Esophagus muscularis mucosa (tissue), 4 donors: Measurements from ENCODE around the gene SOAT1. TPM values are rescaled to one million over a fixed set of nuclear protein-coding genes. Genes with fewer than 3 reads are reported as not detected.
A peak's percentile ranks its signal among the peaks of the same experiment; 100 is the strongest.

Source experiments
- DNase-seq: peaks from one replicate; pipeline ENCODE4 v3.0.0-alpha.2; 2017; ENCODE audit errors: extremely low spot score
- H3K27ac ChIP-seq, 4 donors: fragments of 200-600 bp; sonication (generic); replicated peaks in 1 of 4; 1 replicate in 3 of 4; 2 replicates in 1 of 4; pipeline ENCODE4 v1.5.1; 2016 to 2019; ENCODE audit warnings: mild to moderate bottlenecking in 1 of 4
- H3K27me3 ChIP-seq, 4 donors: fragments of 200-600 bp; sonication (generic); one replicate each; pipeline versions ENCODE4 v1.5.1 to v1.6.0; 2016 to 2019
- H3K36me3 ChIP-seq, 4 donors: fragments of 200-600 bp; sonication (generic); one replicate each; pipeline ENCODE4 v1.5.1; 2016 to 2019
- H3K4me1 ChIP-seq, 4 donors: fragments of 200-600 bp; sonication (generic); one replicate each; pipeline ENCODE4 v1.5.1; 2016 to 2019
- H3K4me3 ChIP-seq, 4 donors: fragments of 200-600 bp; sonication (generic); 1 replicate in 2 of 4; 2 replicates in 2 of 4; pipeline ENCODE4 v1.5.1; 2016 to 2019; ENCODE audit warnings: mild to moderate bottlenecking in 4 of 4, moderate library complexity in 1 of 4
- H3K9me3 ChIP-seq, 4 donors: fragments of 200-600 bp; sonication (generic); 1 replicate in 3 of 4; 2 replicates in 1 of 4; pipeline ENCODE4 v1.5.1; 2016 to 2019
- EP300 ChIP-seq: sonication (generic); formaldehyde crosslinking; IDR thresholded peaks from one replicate; pipeline ENCODE4 v1.6.1; 2017; ENCODE audit warnings: antibody characterized with exemption
- POLR2A ChIP-seq: fragments of 450-650 bp; IDR thresholded peaks from one replicate; pipeline ENCODE4 v1.6.1; 2017; ENCODE audit warnings: antibody characterized with exemption, moderate library complexity, mild to moderate bottlenecking, low read depth
- POLR2AphosphoS5 ChIP-seq, 2 donors: sonication (generic); formaldehyde crosslinking; IDR thresholded peaks; one replicate each; pipeline ENCODE4 v1.6.1; 2017; ENCODE audit warnings: antibody characterized with exemption in 2 of 2
- WGBS: methylation state at CpG from one replicate; pipeline ENCODE4 v1.1.5; 2018; 5-methylcytosine and 5-hydroxymethylcytosine counted together
- intact Hi-C: fragments of 100-400 bp; cut with DNase I; formaldehyde crosslinking; loops from one replicate; pipeline ENCODE4 v1.15.1; 2023
- total RNA-seq, 4 donors: library from RNA; depleted of rRNA; stranded (reverse); fragments of >200 nt; gene quantifications; one replicate each; pipeline versions ENCODE4 v1.1.0 to v1.2.1, GENCODE V29; 2016
- TF ChIP-seq, protein P1 (sequence below), 3 experiments: fragments of 200-600 bp in 2 of 3; fragments of 450-650 bp in 1 of 3; sonication (generic) in 2 of 3; IDR thresholded peaks; one replicate each; pipeline ENCODE4 v1.5.1; 2017 to 2019; ENCODE audit warnings: antibody characterized with exemption in 3 of 3, mild to moderate bottlenecking in 2 of 3, moderate library complexity in 1 of 3

The SOAT1 gene
- total RNA-seq, 4 donors from 2014 or later: 10.8 to 19.7 (median 13.2) TPM

- intact Hi-C loops: loop anchor here (2.0 to 10.0 kb wide), 4 partner anchors 75 to 289 kb away; partner anchors contain the start of gene SOAT1
- no peaks in the 10 kb centered on the region for H3K9me3 ChIP-seq
- no peak for DNase-seq
- WGBS: 2% methylated on average over 4 of the region's 4 CpGs
- H3K27me3 ChIP-seq: no peaks in the 10 kb centered on the region
- H3K27ac ChIP-seq: no peak overlapping the region
- peaks cover 3 to 13% (median 10%) of the 10 kb centered on the region in 4 donors for H3K4me1 ChIP-seq
- H3K36me3 ChIP-seq: no peaks in the 10 kb centered on the region
- no peak for TF ChIP-seq POLR2AphosphoS5 (IDR thresholded peaks at IDR 0.05)
- TF ChIP-seq, protein P1, sequence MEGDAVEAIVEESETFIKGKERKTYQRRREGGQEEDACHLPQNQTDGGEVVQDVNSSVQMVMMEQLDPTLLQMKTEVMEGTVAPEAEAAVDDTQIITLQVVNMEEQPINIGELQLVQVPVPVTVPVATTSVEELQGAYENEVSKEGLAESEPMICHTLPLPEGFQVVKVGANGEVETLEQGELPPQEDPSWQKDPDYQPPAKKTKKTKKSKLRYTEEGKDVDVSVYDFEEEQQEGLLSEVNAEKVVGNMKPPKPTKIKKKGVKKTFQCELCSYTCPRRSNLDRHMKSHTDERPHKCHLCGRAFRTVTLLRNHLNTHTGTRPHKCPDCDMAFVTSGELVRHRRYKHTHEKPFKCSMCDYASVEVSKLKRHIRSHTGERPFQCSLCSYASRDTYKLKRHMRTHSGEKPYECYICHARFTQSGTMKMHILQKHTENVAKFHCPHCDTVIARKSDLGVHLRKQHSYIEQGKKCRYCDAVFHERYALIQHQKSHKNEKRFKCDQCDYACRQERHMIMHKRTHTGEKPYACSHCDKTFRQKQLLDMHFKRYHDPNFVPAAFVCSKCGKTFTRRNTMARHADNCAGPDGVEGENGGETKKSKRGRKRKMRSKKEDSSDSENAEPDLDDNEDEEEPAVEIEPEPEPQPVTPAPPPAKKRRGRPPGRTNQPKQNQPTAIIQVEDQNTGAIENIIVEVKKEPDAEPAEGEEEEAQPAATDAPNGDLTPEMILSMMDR (IDR thresholded peaks at IDR 0.05): peak; percentile 78 to 81 (median 79)
- no peak overlapping the region for H3K4me3 ChIP-seq
Measured at GRCh38 chr1:179369751-179370341, 76.2 kb downstream of the SOAT1 start.

DNA sequence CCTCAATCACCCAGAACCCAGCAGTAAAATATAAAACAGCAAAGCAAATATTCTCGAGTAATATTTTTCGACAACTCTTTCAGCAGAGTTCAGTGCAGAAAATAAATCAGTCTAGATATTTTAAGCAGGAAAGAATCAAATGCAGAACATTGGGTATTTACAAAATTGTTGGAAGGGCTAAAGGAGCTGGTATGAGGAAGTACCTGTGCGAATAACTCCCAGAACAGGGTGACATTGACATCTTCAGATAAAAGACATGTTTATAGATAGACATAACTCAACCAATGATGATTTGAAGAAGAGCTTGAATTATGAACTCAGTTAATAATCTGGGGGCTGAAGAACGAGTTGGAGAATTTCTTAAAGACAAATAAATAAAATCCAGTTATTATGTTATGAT is 78.6 kb downstream of the SOAT1 start:
- Histone ChIP-seq H3K4me3 (no peak overlapping the region), H3K27ac (no peak overlapping the region), H3K9me3 (no peaks in the 10 kb centered on the region), H3K36me3 (no peaks in the 10 kb centered on the region), H3K4me1 (no peaks in the 10 kb centered on the region), H3K27me3 (no peaks in the 10 kb centered on the region)
- no peak for DNase-seq
- intact Hi-C loops: loop anchor here (5.0 kb wide), 1 partner anchor 125 kb away; no protein-coding TSS in a partner anchor
- TF ChIP-seq POLR2A (no peak), EP300 (no peak), POLR2AphosphoS5 (IDR thresholded peaks at IDR 0.05) (no peak)
- TF ChIP-seq, protein P1 (IDR thresholded peaks at IDR 0.05): no peak
- WGBS: 76% methylated on average over 4 of the region's 4 CpGs

GRCh38 chr1:179376223-179376622 is 82.6 kb downstream of the SOAT1 start:
- TF ChIP-seq POLR2A: no peak
- no peak for TF ChIP-seq POLR2AphosphoS5 (IDR thresholded peaks at IDR 0.05)
- TF ChIP-seq, protein P1 (IDR thresholded peaks at IDR 0.05): no peak
- TF ChIP-seq EP300: no peak
- intact Hi-C loops: no loop called here
- whole genome bisulfite sequencing: 92% methylated on average over 6 of the region's 6 CpGs
- DNase-seq: no peak
- Histone ChIP-seq H3K27ac (no peak overlapping the region), H3K4me3 (no peak overlapping the region), H3K27me3 (no peaks in the 10 kb centered on the region), H3K9me3 (no peaks in the 10 kb centered on the region), H3K36me3 (no peaks in the 10 kb centered on the region), H3K4me1 (no peaks in the 10 kb centered on the region)

- intact Hi-C loops: no loop called here
- no peaks in the 10 kb centered on the region for H3K4me1 ChIP-seq
- TF ChIP-seq, protein P1 (IDR thresholded peaks at IDR 0.05): no peak
- TF ChIP-seq EP300 (no peak), POLR2AphosphoS5 (IDR thresholded peaks at IDR 0.05) (no peak), POLR2A (no peak)
- H3K9me3 ChIP-seq: no peaks in the 10 kb centered on the region
- DNase-seq: no peak
- H3K27me3 ChIP-seq: no peaks in the 10 kb centered on the region
- H3K27ac ChIP-seq: no peak overlapping the region
- no peak overlapping the region for H3K4me3 ChIP-seq
- no peaks in the 10 kb centered on the region for H3K36me3 ChIP-seq
Measured at GRCh38 chr1:179380299-179380698, 86.7 kb downstream of the SOAT1 start.

DNA sequence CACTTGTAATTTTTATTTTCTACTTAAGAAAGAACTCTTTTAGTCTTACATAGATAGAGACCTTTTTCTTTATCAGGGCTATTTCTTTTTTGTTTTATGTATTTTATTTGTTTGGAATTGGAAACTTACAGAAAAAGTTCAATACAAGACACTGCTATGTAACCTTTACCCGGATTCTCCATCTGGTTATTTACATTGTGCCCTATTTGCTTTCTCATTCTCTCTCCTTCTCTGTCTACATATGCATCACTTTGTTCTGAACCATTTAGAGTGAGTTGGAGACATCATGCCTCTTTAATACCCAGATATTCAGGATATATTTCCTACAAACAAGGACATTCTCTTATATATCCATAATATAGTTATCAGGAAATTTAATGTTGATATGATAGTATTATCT is 90.4 kb downstream of the SOAT1 start:
- WGBS: 73% methylated on average over 1 of the region's 1 CpG
- no peak for DNase-seq
- TF ChIP-seq POLR2AphosphoS5 (IDR thresholded peaks at IDR 0.05) (no peak), EP300 (no peak), POLR2A (no peak)
- TF ChIP-seq, protein P1 (IDR thresholded peaks at IDR 0.05): no peak
- H3K4me1 ChIP-seq: no peaks in the 10 kb centered on the region
- H3K36me3 ChIP-seq: no peaks in the 10 kb centered on the region
- no peak overlapping the region for H3K27ac ChIP-seq
- H3K4me3 ChIP-seq: no peak overlapping the region
- H3K27me3 ChIP-seq: no peaks in the 10 kb centered on the region
- intact Hi-C loops: no loop called here
- H3K9me3 ChIP-seq: no peaks in the 10 kb centered on the region
